HG02981 (cell line): ENCODE measurements around the gene EFCAB3.
"Not testable (repeated sequence)": the region's sequence is repeated elsewhere in the genome, so short reads cannot be mapped to it uniquely, and the experiment has no call there.

Experiments used
- ATAC-seq: cut with Tn5 transposase; IDR thresholded peaks from one replicate; pipeline ENCODE4 v1.9.1; 2021; ENCODE audit warnings: mild to moderate bottlenecking, moderate library complexity; ENCODE audit not compliant: unreplicated experiment

The EFCAB3 gene

DNA sequence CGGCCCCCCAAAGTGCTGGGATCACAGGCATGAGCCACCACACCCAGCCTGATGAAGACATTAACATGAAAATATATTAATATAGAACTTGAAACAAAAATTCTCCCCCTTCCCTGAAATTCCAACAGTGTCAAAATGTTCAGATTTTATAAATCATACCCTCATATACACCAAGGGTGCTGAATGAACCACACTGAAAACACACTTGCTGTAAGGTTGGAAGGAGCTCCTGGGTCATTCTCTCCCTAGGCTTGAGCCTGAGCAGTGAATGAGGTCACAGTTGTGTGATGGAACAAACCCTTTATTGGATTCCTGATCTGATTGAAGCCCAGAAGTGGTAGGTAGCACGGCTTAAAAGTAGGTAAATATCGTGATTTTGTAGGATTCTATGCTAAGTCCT, at the start of gene EFCAB3:
Gene EFCAB3 (plus strand): TSS at position 301 of the 400 bp plus-strand sequence. CDS start 2,427 bp downstream, outside the sequence.
- ATAC-seq: no peak

DNA sequence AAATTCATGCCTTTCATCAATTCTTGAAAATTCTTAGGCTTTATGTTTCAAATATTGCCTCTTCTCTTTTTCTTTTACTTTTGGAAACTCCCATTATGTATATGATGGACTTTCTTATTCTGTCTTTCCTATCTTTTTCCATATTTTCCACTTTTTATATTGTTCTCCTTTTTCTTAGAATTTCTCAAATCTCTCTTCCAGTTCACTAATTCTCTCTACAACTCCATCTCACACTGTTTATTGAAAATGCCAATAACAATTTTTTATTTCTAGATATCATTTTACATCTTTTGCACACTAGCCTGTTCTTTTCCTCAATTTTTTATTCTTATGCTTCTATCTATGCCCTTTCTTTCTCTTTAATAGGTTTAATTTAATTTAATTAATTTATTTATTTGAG, 43.8 kb upstream of the EFCAB3 start:
- ATAC-seq: no peak

DNA sequence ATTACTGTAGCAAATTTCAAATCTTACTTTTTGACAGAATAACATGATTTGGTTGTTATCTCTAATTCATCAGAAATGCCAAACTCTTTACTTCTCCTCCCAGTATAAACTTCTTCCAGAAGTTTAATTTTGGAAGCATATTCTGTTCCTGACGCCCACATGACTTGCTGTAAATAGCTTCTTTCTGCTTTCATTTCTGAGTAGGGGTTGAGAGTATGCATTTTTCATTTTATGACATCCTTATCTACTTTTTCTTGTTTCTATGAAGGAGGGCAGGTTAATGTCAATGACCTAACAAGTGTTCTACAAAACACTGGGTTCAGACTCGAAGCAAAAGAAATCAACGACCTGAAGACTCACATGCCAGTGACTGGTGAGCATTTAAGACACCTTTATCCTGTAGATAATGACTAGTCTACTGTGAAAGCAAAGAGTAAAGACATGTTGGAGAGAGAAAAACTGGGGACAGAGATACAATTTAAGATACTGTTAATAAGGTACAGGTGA, 36.5 kb upstream of the EFCAB3 start:
- ATAC-seq: no peak

DNA sequence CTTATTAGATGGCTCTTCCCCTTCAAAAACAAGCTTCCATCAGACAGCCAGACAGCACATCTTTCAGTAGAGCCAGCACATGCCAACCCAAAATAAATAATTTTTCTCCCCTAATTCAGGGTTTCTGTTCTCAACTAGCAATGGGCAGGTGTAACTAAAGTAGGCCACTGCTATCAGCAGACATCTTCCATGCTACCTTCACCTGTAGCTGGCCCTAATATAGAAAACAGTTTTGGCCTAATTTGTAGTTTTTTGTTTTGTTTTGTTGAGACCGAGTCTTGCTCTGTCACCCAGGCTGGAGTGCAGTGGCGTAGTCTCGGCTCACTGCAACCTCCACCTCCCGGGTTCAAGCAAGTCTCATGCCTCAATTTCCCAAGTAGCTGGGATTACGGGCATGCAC, 29.2 kb upstream of the EFCAB3 start:
- no peak for ATAC-seq

DNA sequence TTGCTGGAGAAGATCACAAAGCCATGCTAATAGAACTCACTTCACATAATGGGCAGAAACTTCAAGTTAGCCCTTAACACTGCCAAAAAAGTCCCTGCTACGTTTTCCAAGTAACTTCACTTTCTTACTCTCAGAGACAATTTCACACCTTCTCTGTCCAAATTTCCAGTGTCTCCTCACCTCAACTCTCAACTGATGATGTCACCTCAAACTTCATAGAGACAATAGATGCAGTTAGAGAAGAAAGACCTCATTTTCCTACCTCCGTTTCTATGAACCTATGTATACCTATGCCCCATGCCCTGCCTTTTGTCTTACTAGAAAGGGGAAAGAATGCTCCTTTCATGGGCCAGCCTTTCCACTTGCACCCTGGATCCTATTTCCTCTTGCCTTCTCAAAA, 14.2 kb upstream of the EFCAB3 start:
- no peak for ATAC-seq

DNA sequence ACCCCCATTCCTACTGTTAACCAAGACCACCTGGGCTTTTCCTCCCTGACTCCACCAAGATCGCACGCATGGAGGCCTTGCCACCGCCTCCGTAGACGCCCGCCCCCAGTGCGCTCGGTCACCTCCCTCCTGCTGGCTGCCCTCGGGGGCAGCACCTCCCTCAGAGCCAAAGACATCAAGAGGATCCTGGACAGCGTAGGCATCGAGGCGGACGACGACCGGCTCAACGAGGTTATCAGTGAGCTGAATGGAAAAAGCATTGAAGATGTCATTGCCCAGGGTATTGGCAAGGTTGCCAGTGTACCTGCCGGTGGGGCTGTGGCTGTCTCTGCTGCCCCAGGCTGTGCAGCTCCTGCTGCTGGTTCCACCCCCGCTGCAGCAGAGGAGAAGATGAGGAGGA, 1.2 kb downstream of the EFCAB3 start:
- no peak for ATAC-seq

DNA sequence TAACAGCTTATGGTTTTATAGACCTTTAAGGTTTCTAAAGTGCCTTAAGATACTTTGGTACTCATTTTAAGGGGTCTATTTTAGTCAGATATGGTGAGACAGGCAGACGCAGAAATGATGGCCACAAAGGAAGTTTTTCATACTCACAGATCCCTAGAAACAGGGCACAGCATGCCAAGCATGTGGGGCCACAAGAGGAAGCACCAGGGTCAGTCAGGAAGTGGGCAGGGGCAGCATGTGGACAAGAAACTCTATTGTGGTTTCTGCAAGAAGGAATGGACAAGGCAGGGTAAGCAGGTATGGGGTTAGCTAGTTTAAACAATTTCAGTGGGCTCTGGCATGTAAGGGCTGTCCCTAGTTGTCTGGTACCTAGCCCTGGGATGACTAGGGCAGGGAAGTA, 8.5 kb downstream of the EFCAB3 start:
- no peak for ATAC-seq

DNA sequence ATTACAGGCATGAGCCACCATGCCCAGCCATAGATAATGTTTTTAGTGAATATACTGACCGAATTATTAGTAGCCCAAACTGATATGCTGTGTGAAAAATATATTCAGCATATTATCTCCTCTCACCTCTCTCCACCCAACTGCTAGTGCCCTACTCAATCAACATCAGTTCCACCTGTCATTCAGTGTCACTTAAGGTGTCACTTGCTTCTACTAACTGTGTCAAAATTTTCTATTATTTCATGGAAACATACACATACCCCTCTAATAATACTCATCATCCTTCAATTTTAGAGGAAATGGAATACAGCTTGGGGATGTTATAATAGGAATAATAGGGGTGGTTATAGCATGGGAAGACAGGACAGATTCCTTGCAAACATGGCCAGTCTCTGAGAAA, 12.6 kb downstream of the EFCAB3 start:
- no peak for ATAC-seq

DNA sequence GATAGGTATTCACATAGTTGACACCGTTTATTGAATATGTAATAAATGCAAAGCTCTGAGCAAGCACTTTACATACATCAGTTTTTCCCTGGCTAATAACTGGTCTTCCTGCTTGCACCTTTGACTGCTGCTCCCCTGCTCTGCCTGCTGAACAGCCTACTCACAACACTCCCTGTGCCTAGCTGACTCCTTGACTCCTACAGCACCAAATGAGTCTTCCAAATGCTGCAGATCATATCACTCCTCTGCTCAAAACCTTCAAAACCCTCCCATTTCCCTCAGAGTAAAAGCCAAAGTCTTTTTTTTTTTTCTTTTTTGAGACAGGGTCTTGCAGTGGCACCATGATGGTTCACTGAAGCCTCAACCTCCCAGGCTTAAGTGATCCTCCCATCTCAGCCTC, 18.5 kb downstream of the EFCAB3 start:
- ATAC-seq: no peak

DNA sequence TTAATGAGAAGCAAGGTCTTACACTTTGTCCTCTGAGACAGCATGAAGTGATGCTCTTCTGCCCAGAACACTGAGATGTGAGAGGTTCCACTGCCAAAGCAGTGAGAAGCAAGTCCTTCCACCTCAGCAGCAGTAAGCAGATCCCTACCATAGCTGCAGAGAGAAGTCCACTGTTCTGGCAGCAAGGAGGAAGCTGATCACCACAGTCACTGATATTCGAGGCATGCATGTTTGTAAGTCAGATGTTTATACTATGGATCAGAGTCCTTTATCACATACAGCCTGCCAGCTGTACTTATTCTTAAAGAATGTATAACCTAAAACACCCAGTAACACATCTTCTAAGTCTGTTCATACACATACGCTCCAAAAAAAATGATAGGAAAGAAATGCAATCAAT, 25.1 kb downstream of the EFCAB3 start:
- no peak for ATAC-seq

DNA sequence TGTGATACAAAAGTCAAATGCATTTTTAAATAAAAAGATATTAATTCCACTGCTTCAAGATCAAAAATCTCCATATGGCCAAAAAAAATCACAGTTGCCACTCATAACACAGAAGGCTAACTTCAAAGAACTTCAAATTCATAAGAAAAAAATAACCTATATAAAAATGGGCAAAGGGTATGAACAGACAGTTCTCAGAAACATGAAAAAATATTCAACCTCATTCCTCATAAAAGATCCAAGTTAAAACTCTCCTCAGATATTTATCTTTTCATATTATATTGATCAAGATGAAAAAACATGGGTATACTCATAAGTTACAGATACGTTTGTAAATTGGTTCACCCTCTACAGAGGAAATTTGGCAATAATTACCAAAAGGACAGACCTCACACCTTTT, 32.7 kb downstream of the EFCAB3 start:
- not testable (repeated sequence) for ATAC-seq

DNA sequence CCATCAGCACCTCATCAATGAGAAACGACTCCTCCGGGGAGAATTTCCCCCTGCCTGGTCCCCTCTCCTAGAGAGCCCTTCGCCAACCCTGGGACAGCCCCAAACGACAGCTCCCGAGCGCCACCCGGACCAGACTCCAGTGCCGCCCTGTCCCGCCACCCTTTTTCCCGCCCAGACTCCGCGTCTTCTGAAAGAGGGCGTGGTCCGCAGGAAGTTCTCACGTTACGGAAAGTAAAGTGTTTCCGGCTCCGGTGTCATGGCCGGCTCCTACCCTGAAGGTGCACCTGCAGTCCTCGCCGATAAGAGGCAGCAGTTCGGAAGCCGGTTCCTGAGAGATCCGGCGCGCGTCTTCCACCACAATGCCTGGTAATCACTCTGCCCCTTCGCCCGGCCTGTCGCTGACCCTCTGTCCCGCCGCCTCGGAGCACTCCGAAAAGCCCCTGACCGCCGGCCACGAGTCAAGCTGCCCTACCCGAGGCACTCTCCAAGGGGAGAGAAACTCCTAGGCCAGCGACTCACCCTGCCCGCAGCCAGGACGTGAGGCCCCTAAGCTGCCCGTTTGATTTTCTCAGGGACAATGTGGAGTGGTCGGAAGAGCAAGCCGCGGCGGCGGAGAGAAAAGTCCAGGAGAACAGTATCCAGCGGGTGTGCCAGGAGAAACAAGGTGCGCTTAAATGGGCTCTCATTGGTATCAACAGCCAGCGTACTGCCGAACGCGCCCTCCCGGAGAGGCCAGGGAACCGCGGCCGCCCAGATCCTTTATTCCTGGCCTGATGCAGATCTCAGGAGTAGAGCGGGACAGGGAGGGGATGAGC, 43.5 kb downstream of the EFCAB3 start, which contains the start of gene METTL2A:
Gene METTL2A (plus strand): TSS at position 251 of the 815 bp plus-strand sequence. CDS start 6 bp downstream, at position 257.
- ATAC-seq: peak; percentile 93

DNA sequence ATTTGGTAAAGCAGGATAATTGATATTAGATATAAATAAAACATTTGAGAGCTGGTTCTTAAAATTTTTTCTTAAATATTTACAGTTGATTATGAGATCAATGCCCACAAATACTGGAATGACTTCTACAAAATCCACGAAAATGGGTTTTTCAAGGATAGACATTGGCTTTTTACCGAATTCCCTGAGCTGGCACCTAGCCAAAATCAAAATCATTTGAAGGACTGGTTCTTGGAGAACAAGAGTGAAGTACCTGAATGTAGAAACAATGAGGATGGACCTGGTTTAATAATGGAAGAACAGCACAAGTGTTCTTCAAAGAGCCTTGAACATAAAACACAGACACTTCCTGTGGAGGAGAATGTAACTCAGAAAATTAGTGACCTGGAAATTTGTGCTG, 45.9 kb downstream of the EFCAB3 start:
- not testable (repeated sequence) for ATAC-seq

DNA sequence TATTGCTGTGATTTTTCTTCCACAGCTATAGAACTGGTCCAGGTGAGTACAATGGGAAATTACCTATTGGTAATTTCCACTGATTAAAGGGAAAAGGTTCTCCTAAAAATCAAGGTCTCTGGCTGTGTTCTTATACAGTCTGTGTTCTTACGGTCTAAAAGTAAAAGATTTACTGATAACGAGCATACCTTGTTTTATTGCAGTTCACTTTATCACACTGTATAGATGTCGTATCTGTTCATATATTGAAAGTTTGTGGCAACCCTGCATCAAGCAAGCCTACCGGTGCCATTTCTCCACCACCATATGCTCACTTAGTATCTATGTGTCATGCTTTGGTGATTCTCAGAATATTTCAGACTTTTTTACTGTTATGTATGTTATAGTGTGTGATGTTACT, 54.9 kb downstream of the EFCAB3 start:
- not testable (repeated sequence) for ATAC-seq

DNA sequence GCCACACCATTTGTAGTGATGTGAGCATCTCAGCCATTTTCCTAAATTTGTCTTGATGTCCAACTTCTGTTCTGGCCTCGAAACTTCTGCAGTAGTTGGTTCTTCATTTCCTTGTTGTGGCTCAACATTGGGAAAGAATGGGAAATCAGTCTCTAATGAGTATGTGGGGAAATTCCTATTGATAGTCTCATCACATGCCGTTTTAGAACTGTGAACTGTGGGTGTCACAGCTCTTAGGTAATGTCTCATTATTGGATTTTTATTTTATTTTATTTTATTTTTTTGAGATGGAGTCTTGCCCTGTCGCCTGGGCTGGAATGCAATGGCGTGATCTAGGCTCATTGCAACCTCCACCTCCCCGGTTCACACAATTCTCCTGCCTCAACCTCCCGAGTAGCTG, 60.8 kb downstream of the EFCAB3 start:
- ATAC-seq: not testable (repeated sequence)

DNA sequence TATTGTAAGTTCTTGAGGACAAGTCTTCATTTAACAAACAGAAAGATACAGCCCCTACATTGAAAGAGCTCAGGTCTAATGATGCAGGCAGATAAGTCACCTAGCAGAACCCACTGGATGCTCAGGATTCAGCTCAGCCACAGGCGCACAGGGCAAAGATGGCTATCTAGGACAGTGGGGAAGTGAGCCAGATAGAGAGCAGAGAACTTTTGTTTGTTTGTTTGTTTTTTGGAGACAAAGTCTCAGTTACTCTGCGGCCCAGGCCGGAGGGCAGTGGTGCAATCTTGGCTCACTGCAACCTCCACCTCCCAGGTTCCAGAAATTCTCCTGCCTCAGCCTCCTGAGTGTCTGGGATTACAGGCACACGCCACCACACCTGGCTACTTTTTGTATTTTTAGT, 63.7 kb downstream of the EFCAB3 start:
- no peak for ATAC-seq

DNA sequence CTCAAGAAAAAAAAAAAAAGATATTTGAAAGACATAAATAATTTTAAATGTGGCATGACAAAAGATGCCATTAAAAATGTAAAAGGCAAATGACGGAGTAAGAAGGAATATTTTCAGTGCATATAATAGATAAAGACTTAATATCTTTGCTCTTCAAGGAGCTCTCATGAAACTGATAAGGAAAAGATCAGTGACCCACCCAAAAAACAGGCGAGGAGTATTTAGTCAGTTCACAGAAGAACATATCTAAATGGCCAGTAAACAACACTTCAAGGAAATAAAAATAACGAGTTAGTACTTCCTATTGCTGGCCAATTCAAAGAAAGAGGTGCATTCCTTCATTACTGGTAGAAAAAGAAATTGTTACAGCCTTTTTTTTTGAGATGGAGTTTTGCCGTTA, 65.4 kb downstream of the EFCAB3 start:
- not testable (repeated sequence) for ATAC-seq

DNA sequence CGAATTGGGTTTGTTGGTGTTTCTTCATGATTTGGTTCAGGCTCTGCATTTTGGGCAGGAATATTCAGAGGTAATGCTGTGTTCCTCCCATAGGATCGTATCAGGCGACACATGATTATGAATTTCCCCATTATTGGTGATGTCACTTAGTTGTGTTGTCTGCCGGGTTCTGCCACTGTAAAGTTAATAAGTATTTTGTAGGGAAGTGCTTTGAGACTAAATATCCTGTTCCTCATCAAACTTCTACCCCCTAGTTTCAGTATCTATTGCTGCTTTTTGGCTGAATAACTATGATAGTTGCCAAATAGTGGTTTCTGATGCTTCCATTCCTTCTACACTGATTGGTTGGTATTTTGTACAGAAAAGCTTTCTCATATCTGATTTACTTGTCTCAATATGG, 71.8 kb downstream of the EFCAB3 start:
- ATAC-seq: not testable (repeated sequence)

DNA sequence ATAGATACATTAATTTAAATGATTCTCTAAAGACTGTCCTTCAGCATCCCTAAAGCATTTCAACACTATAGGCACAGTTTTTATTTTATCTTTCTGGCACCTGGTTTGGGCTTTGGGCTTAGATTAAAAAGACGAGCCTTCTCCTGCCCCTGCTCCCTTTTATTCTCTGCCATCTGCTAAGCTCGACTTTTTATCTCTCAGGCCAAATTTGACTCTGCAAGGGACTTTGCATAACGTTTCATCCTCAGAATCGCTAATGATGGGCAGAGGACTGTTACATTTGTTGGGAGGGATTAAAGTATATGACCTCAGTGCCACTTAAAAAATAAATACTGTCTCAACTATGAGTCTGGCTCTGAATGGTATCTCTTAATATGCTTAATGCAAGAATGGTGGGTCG, 72.7 kb downstream of the EFCAB3 start:
- not testable (repeated sequence) for ATAC-seq

DNA sequence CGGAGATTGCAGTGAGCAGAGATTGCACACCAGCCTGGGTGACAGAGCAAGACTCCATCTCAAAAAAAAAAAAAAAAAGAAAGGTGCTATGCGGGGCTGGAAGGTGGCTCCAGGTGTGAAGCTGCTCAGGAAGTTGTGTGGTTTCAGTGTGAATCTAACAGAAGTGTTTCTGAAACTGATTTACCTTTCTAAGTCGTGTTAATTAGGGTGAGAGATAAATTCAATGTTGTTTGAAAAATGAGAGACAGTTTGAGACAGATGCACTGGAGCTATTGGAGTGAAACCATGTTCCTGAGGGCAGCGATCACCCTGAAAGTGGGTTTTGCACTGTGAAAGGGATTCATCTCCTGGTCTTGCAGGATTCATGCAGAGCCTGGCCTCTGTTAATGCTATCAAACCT, 73.3 kb downstream of the EFCAB3 start:
- ATAC-seq: peak; percentile 26

DNA sequence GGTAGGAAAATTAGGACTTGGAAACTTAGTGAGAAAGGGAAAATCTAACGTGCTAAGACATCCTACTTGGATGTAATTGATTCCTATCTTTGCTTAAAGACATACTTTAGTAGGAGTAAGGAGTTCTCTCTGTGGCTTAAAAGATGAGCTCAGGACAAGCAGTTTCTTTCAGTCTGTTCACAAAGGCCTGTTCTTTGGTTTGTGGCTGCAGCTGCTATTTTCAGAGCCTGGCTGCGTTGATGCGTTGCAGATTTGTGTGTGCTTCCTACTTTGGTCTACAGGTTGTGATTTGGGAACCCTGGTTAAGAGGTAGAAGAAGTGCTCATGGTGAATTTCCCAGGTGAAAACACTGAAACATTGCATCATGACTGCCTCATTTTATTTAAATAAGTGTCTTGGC, 73.8 kb downstream of the EFCAB3 start:
- peak; percentile 55 for ATAC-seq

DNA sequence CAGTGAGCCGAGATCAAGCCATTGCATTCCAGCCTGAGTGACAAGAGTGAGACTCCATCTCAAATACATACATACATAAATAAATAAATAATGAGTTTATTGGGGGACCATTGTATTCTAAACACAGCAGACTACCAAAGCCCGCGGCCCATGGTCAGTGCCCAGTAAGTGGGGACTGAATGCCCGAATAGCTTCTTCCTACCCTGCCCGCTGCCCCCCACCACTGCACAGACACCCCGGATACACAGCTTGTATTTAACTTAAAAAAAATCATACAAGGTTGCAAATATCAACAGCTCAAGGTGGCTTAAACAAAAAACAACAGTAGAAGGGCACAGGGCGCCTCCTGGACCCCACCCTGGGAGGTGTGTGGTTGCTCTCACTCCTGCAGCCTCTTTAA, 75.7 kb downstream of the EFCAB3 start:
- ATAC-seq: no peak

DNA sequence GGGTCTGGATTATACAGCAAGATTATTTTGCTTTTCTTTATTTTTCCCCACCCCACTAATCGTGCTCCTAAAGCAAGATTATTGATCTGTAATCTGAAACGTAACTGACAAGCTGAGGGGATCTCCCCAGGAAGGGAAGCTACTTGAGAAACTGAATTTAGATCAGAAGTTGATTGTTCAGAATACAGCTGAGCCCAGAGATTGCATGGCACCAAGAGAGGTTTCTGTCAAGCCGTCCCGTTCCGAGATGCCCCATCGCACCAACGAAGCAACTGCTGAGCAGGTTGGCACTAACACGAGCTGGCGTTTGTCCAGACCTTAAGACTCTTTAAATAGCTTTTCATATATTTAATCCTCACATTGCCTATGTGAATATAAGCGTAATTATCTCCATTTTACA, 78.1 kb downstream of the EFCAB3 start:
- ATAC-seq: not testable (repeated sequence)
